GM19023 (cell line): ENCODE measurements around the gene PMEPA1.

Source experiments
- ATAC-seq: cut with Tn5 transposase; IDR thresholded peaks from one replicate; pipeline ENCODE4 v1.9.1; 2021; ENCODE audit warnings: mild to moderate bottlenecking, moderate library complexity; ENCODE audit not compliant: unreplicated experiment

Gene PMEPA1

GRCh38 chr20:57709823-57710799 lies at the start of gene PMEPA1:
Gene PMEPA1 (minus strand): TSS chr20:57710015. CDS start chr20:57709582, 433 bp downstream.
- peak; percentile 88 for ATAC-seq

GRCh38 chr20:57757767-57758166 lies 48.0 kb upstream of the PMEPA1 start:
- no peak for ATAC-seq

- no peak for ATAC-seq
These were observed 47.1 kb upstream of the PMEPA1 start for GRCh38 chr20:57756921-57757320.

- no peak for ATAC-seq
These were observed 46.4 kb upstream of the PMEPA1 start for GRCh38 chr20:57756213-57756612.

- ATAC-seq: no peak
These were observed 45.8 kb upstream of the PMEPA1 start for GRCh38 chr20:57755609-57756008.

GRCh38 chr20:57754190-57754589 lies 44.4 kb upstream of the PMEPA1 start:
- ATAC-seq: no peak

GRCh38 chr20:57753332-57754164 lies 43.7 kb upstream of the PMEPA1 start:
- no peak for ATAC-seq

- no peak for ATAC-seq
These were observed 41.6 kb upstream of the PMEPA1 start for GRCh38 chr20:57751411-57751810.

GRCh38 chr20:57749869-57750268 lies 40.1 kb upstream of the PMEPA1 start:
- ATAC-seq: no peak

- ATAC-seq: no peak
These were observed 39.4 kb upstream of the PMEPA1 start for GRCh38 chr20:57749131-57749690.

GRCh38 chr20:57748601-57749130 lies 38.9 kb upstream of the PMEPA1 start:
- ATAC-seq: peak; percentile 75

GRCh38 chr20:57747861-57748481 lies 38.2 kb upstream of the PMEPA1 start:
- no peak for ATAC-seq

- no peak for ATAC-seq
These were observed 37.1 kb upstream of the PMEPA1 start for GRCh38 chr20:57746832-57747404.

GRCh38 chr20:57746201-57746600 lies 36.4 kb upstream of the PMEPA1 start:
- no peak for ATAC-seq

- no peak for ATAC-seq
These were observed 34.4 kb upstream of the PMEPA1 start for GRCh38 chr20:57744206-57744605.

- no peak for ATAC-seq
These were observed 33.8 kb upstream of the PMEPA1 start for GRCh38 chr20:57743450-57744095.

- ATAC-seq: no peak
These were observed 32.8 kb upstream of the PMEPA1 start for GRCh38 chr20:57742507-57743181.

- no peak for ATAC-seq
These were observed 28.7 kb upstream of the PMEPA1 start for GRCh38 chr20:57738484-57738883.

- no peak for ATAC-seq
These were observed 28.2 kb upstream of the PMEPA1 start for GRCh38 chr20:57738053-57738452.
